A172 (cell line): ENCODE data around the gene PRPH2. TPM values are rescaled to one million over a fixed set of nuclear protein-coding genes. Genes with fewer than 3 reads are reported as not detected.

ENCODE experiments used
- DNase-seq: peaks from one replicate; pipeline ENCODE4 v3.0.0-alpha.2; 2015; ENCODE audit warnings: low spot score
- total RNA-seq: library from RNA; depleted of rRNA; stranded (reverse); fragments of >200 nt; shearing (Covaris generic); gene quantifications from 2 replicates; pipeline ENCODE4 v1.2.3, GENCODE V29; 2014

The PRPH2 gene
- total RNA-seq, 1 experiment from 2014 or later: not detected

- DNase-seq: no peak
Measured at GRCh38 chr6:42698217-42698616, 24.2 kb downstream of the PRPH2 start.

GRCh38 chr6:42697268-42697655, 25.1 kb downstream of the PRPH2 start:
- no peak for DNase-seq

GRCh38 chr6:42696526-42697267, 25.7 kb downstream of the PRPH2 start:
- DNase-seq: no peak

- DNase-seq: peak; percentile 29
Measured at GRCh38 chr6:42694586-42694985, 27.8 kb downstream of the PRPH2 start.

- DNase-seq: no peak
Measured at GRCh38 chr6:42693725-42694323, 28.6 kb downstream of the PRPH2 start.

GRCh38 chr6:42692137-42692911, 30.1 kb downstream of the PRPH2 start:
- DNase-seq: peak; percentile 85

- DNase-seq: no peak
Measured at GRCh38 chr6:42690872-42691271, 31.5 kb downstream of the PRPH2 start.

- no peak for DNase-seq
Measured at GRCh38 chr6:42690151-42690702, 32.2 kb downstream of the PRPH2 start.

GRCh38 chr6:42689371-42689770, 33.0 kb downstream of the PRPH2 start:
- DNase-seq: no peak

GRCh38 chr6:42688281-42688680, 34.1 kb downstream of the PRPH2 start:
- no peak for DNase-seq

GRCh38 chr6:42679358-42679757, 43.0 kb downstream of the PRPH2 start:
- DNase-seq: no peak

- no peak for DNase-seq
Measured at GRCh38 chr6:42674780-42675179, 47.6 kb downstream of the PRPH2 start.

GRCh38 chr6:42674368-42674767, 48.0 kb downstream of the PRPH2 start:
- peak; percentile 21 for DNase-seq

GRCh38 chr6:42664718-42665117, 57.7 kb downstream of the PRPH2 start:
- DNase-seq: no peak

- DNase-seq: peak; percentile 71
Measured at GRCh38 chr6:42661540-42662153, 60.8 kb downstream of the PRPH2 start.

GRCh38 chr6:42659806-42660205, 62.6 kb downstream of the PRPH2 start:
- DNase-seq: no peak

- DNase-seq: no peak
Measured at GRCh38 chr6:42653851-42654250, 68.5 kb downstream of the PRPH2 start.

GRCh38 chr6:42652024-42652746, 70.2 kb downstream of the PRPH2 start:
- DNase-seq: no peak
